Hair follicular keratinocyte (primary cell): ENCODE results near the gene PIGS. TPM values are rescaled to one million over a fixed set of nuclear protein-coding genes. Genes with fewer than 3 reads are reported as not detected.

ENCODE experiments used
- total RNA-seq: library from RNA; depleted of rRNA; stranded (reverse); fragments of >200 nt; gene quantifications from 2 replicates; pipeline ENCODE4 v1.2.3, GENCODE V29; 2015

The PIGS gene
- 39.9 and 70.3 TPM in 2 replicates for total RNA-seq

GRCh38 chr17:28571361-28572122 lies at the start of gene PIGS:
Gene PIGS (minus strand): TSS chr17:28571524. CDS start chr17:28571496, 28 bp downstream.

GRCh38 chr17:28613931-28614381 lies 42.6 kb upstream of the PIGS start, which contains the start of gene RSKR:
Gene RSKR (minus strand): TSS chr17:28614185. CDS start chr17:28614161, 24 bp downstream.

GRCh38 chr17:28598799-28599310 lies 27.5 kb upstream of the PIGS start, which contains the start of gene SPAG5:
Gene SPAG5 (minus strand): TSS chr17:28599025. CDS start chr17:28598946, 79 bp downstream.

GRCh38 chr17:28576758-28577465 lies 5.6 kb upstream of the PIGS start, which contains the start of gene ALDOC:
Gene ALDOC (minus strand): TSS chr17:28576895. CDS start chr17:28575532, 1,363 bp downstream.

GRCh38 chr17:28552176-28552999 lies 18.9 kb downstream of the PIGS start, which contains the start of gene UNC119:
Gene UNC119 (minus strand): TSS chr17:28552624. CDS start chr17:28552557, 67 bp downstream.

GRCh38 chr17:28505986-28506665 lies 65.2 kb downstream of the PIGS start, which contains the start of gene FOXN1:
Gene FOXN1 (plus strand): TSS chr17:28506348. CDS start chr17:28523970, 17,622 bp downstream.

Other genes starting within 250 kb of the PIGS start
- 21.7 and 32.3 TPM in 2 replicates for gene IFT20, start 236.1 kb downstream of the PIGS start, total RNA-seq
- gene TNFAIP1, start 235.8 kb downstream of the PIGS start, total RNA-seq: 62.6 and 67.4 TPM in 2 replicates
- gene POLDIP2, start 214.0 kb downstream of the PIGS start, total RNA-seq: 96.1 and 112 TPM in 2 replicates
- gene SEBOX, start 206.3 kb downstream of the PIGS start, total RNA-seq: not detected in 2 replicates
- gene VTN, start 201.2 kb downstream of the PIGS start, total RNA-seq: not detected in 2 replicates
- 0.86 and 1.3 TPM in 2 replicates for gene SARM1, start 199.8 kb downstream of the PIGS start, total RNA-seq
- 5.2 and 6.1 TPM in 2 replicates for gene SLC46A1, start 165.3 kb downstream of the PIGS start, total RNA-seq
- gene SLC13A2, start 97.9 kb downstream of the PIGS start, total RNA-seq: not detected in 2 replicates
- 0.04 and 0.08 TPM in 2 replicates for gene FOXN1, start 65.2 kb downstream of the PIGS start, total RNA-seq
- 28.3 and 35.6 TPM in 2 replicates for gene UNC119, start 18.9 kb downstream of the PIGS start, total RNA-seq
- 50.5 and 61.6 TPM in 2 replicates for gene ALDOC, start 5.4 kb upstream of the PIGS start, total RNA-seq
- gene SPAG5, start 27.5 kb upstream of the PIGS start, total RNA-seq: 16.9 and 49.8 TPM in 2 replicates
- 0.38 and 3.0 TPM in 2 replicates for gene RSKR, start 42.7 kb upstream of the PIGS start, total RNA-seq
- gene BLTP2, start 73.6 kb upstream of the PIGS start, total RNA-seq: 93.2 and 116 TPM in 2 replicates
- gene SDF2, start 90.4 kb upstream of the PIGS start, total RNA-seq: 36.5 and 43.7 TPM in 2 replicates
- 16.2 and 19.1 TPM in 2 replicates for gene SUPT6H, start 90.7 kb upstream of the PIGS start, total RNA-seq
- gene PROCA1, start 140.4 kb upstream of the PIGS start, total RNA-seq: 1.3 TPM in 1 of 2 replicates, not detected in the other
- 224 and 238 TPM in 2 replicates for gene RAB34, start 146.3 kb upstream of the PIGS start, total RNA-seq
- gene RPL23A, start 148.5 kb upstream of the PIGS start, total RNA-seq: 987 and 1,126 TPM in 2 replicates
- 9.4 and 20.7 TPM in 2 replicates for gene TLCD1, start 154.7 kb upstream of the PIGS start, total RNA-seq
- gene NEK8, start 157.3 kb upstream of the PIGS start, total RNA-seq: 0.76 and 3.2 TPM in 2 replicates
- 60.8 and 82.5 TPM in 2 replicates for gene TRAF4, start 172.5 kb upstream of the PIGS start, total RNA-seq